Renal cortex interstitium (tissue), 11 donors: ENCODE results near the gene SETD3. TPM values are rescaled to one million over a fixed set of nuclear protein-coding genes. Genes with fewer than 3 reads are reported as not detected.
A peak's percentile ranks its signal among the peaks of the same experiment; 100 is the strongest.

ENCODE experiments used
- DNase-seq, 11 donors: peaks; one replicate each; pipeline ENCODE4 v3.0.0-alpha.2; 2013; ENCODE audit warnings: low read depth in 9 of 11, low spot score in 4 of 11; ENCODE audit errors: extremely low read depth in 1 of 11
- polyA plus RNA-seq, 3 donors: library from polyadenylated mRNA; unstranded; fragments of 120-200 nt; gene quantifications; one replicate each; pipeline ENCODE4 v1.2.1, GENCODE V29; 2013; ENCODE audit not compliant: insufficient read length in 3 of 3

Gene SETD3
- polyA plus RNA-seq, 3 donors, result 58.9 to 70.5 (median 65.5) TPM

DNA sequence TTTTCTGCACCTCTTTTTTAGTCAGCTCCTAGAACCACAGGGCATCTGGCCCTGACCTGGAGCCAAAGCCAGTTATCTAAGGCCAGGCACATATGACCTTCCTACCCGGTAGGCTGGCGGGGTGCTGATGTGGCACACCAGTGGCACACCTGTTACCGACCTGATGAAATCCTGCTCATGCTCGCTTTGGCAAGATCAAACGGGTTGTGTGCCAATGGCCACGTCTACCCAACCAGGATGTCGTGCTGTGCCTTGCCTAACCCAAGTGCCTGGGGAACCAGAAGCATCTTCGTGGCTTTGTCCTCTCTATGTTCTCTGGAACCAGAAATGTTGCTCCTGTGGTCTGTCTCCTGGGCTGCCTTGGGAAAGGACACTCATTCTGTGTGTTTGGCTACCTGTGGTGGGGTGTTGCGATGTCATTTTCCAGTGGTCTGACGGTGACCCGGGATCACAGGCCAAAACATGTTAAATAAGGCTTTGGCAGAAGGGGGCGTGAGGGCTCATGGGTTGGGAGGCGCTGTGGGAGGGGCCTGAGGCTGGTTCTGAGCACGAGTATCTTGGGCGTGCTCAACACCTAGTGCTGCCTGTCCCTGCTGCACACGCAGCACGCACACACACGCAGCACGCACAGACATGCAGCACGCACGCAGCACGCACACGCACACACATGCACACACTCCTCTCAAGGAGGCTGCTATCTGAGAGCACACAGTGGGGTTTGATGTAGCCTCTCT is 28.4 kb upstream of the SETD3 start:
- DNase-seq, result no peak

- no peak for DNase-seq
Measured at GRCh38 chr14:99507860-99508640, 27.4 kb upstream of the SETD3 start.

DNA sequence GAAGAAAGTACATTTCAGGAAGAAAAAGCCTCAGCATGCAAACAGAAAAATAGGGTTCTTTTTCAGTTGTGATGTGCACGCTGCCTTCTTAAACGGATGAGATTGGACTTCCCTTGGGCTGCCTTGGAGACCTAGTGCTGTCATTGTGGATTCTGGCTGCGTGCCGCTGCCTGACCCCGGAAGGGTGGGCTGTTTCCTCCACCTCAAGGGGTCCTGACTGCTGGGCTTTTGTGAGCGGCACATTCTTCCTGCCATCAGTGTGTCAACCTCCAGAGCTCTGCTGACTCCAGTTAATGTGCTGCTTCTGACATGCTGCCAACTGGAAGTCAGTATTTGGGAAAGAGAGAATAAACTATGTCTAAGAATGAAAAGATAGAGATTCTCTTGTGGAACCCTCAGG is 25.6 kb upstream of the SETD3 start:
- DNase-seq, result no peak

GRCh38 chr14:99505089-99505488 is 24.4 kb upstream of the SETD3 start:
- no peak for DNase-seq

GRCh38 chr14:99503848-99504453 is 23.3 kb upstream of the SETD3 start:
- no peak for DNase-seq

- no peak for DNase-seq
Measured at GRCh38 chr14:99502989-99503421, 22.3 kb upstream of the SETD3 start.

GRCh38 chr14:99497894-99498293 is 17.2 kb upstream of the SETD3 start:
- DNase-seq, result no peak

GRCh38 chr14:99497341-99497740 is 16.7 kb upstream of the SETD3 start:
- DNase-seq, result no peak

DNA sequence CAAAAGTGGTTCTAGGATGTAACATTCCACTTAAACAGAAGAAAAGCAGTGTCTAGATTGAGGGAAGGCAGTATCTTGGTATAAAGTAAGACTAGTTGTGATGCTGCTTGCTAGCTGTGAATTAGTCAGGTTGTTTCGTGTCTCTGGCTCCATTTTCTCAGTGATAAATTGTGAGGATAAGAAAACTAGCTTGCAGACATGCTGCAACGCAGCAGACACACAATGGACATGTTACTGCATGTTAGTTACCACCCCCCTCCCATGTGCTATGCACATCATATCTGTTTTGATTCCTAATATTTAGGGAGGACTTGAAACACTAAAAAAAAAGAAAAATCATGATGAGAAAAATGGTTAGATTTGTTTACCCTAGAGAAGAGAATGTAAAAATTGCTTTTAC is 3.4 kb upstream of the SETD3 start:
- DNase-seq, result no peak

- no peak for DNase-seq
Measured at GRCh38 chr14:99481745-99482099, 1.1 kb upstream of the SETD3 start.

GRCh38 chr14:99480917-99481744 is 472 bp upstream of the SETD3 start, which contains the start of gene CCNK:
CCNK (plus strand) TSS chr14:99481409; CDS start chr14:99492678, 11,269 bp downstream.
- peak; percentile 96 to 100 (median 100) for DNase-seq

DNA sequence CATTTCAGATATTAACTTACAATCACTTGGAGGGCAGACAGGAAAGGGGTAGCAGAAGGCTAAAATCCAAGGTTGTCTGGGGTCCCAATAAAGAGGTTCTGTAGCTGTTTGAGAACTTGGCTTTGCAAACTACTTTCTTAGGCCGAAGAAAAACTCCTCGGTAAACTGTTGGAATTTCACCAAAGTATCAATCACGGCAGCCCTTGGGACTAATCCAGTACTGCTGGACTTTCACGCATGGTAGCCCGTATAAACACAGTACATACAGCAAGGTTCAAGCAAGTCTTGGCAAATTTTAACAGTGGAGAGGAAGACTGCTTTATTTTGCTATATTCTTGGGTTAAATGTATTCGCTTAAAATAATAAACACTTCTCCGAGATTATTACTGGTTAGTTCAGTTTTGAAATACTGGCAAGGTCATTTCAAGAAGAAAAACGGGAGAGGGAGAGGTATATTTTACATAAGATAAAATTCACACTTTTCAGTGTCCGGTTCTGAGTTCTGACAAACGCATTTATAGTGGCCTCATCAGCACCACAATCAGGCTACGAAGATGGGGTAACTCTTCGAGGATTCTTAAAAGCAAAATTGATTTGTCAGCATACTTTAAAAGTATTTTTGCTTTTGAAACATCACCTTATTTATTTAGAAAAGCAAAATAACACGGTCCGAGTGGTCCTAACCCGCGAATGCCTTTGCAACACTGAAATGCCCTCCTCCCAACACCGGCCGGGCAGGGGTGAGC is 1.3 kb downstream of the SETD3 start:
- DNase-seq, result peak in 2 of 11 donors; percentile 12 to 26

DNA sequence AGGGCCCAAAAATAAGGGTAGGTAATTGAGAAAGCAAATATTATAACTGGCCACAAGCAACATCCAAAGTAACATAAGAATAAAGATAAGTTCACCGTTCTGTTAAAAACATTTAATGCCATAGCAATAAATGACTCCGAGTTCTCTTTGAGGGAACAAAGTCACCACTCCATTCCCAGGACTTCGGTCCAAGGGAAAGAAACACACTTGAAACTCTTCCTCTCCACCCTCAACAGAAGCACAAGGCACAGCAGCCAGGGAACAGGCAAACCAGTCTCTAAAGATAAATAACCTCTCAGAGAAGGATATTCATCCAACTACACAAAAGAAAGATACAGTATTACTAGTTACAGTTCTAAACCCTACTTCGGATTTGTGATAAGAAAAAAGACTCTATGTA is 2.5 kb downstream of the SETD3 start:
- DNase-seq, result no peak

- DNase-seq, result no peak
Measured at GRCh38 chr14:99476864-99477263, 3.8 kb downstream of the SETD3 start.

GRCh38 chr14:99475660-99476059 is 5.0 kb downstream of the SETD3 start:
- no peak for DNase-seq

GRCh38 chr14:99475179-99475578 is 5.5 kb downstream of the SETD3 start:
- DNase-seq, result no peak

DNA sequence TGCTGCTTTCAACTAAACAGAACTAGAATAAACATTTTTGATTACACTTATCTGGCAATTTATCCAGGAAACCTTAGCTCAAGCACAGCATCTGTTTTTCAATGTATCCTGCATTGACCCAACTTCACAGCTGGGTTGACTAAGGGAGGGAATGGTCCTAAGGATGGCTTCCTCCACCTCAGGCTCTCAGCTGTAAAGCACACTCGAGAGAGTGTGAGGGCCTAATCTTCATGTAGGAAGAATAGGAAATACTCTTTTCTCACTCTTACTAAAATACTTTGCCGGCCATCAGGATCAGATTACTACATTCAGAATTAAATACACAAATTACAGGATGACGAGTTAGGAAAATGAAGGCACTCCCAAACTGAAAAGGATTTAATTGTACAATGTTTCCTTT is 7.2 kb downstream of the SETD3 start:
- DNase-seq, result no peak

DNA sequence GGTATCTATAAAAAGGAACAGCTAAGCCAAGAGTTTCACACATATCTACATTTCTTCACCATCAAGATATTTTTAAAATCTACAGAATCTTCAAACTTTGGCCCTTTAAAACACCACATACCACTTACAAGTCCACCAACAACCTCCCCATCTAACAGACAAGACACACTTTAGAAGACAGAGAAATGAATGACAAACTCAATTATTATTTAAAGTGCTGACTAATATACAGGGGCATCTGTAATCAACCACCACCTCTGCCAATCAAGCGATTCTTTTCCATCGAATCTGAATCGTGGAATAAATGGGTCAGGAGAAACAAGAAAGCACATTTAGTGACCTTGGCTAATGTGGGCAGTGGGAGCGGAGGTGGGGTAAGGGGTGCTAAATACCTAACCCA is 7.7 kb downstream of the SETD3 start:
- DNase-seq, result no peak

GRCh38 chr14:99471731-99472130 is 8.9 kb downstream of the SETD3 start:
- no peak for DNase-seq
